ENCODE data around the gene ELOVL7. TPM values are rescaled to one million over a fixed set of nuclear protein-coding genes. Genes with fewer than 3 reads are reported as not detected.
"Not testable (repeated sequence)": the region's sequence is repeated elsewhere in the genome, so short reads cannot be mapped to it uniquely, and the experiment has no call there.

ELOVL7 gene
- total RNA-seq, 1 experiment from 2014 or later: 2.9 TPM

- no TSS peak for BruUV-seq (replicated peaks)
- ATAC-seq (no peak), DNase-seq (ENCODE audit: low read depth, low spot score) (no peak)
- Histone ChIP-seq H3K27me3 (ENCODE audit: control insufficient read depth, insufficient read depth, low read length) (no peaks in the 10 kb centered on the region), H3K4me1 (ENCODE audit: control insufficient read depth, insufficient read depth, low read length) (no peaks in the 10 kb centered on the region), H3K4me3 (ENCODE audit: low read depth in 2 of 2, low read length in 2 of 2) (no peak overlapping the region), H3K27ac (ENCODE audit: low read length) (no peak overlapping the region), H3K36me3 (ENCODE audit: control insufficient read depth, insufficient read depth, low read length) (no peaks in the 10 kb centered on the region), H3K9me3 (ENCODE audit: control insufficient read depth, insufficient read depth, low read depth, low read length) (no peaks in the 10 kb centered on the region)
- POLR2A ChIA-PET: interaction anchor here (0.6 kb wide), 1 partner anchor 960 kb away, joined by 3 read pairs; no protein-coding TSS in a partner anchor
- in situ Hi-C loops (cut with HindIII; ENCODE audit: low pct_unique_long_range_greater_than_20kb, low sequenced_read_pairs) (no loop called here), intact Hi-C loops (cut with micrococcal nuclease; ENCODE audit: unreplicated experiment) (no loop called here)
- TF ChIP-seq POLR2AphosphoS5 (IDR thresholded peaks at IDR 0.05; ENCODE audit: low read depth, low read length): no peak
- TF ChIP-seq TCF7L2 (IDR thresholded peaks at IDR 0.05; ENCODE audit: low read depth, low read length): no peak
- TF ChIP-seq CTCF (IDR thresholded peaks at IDR 0.05): no peak
- no peak for TF ChIP-seq REST (IDR thresholded peaks at IDR 0.05; ENCODE audit: insufficient read depth in 1 of 2, low read depth in 2 of 2, low read length in 1 of 2)
- TF ChIP-seq SIN3A (IDR thresholded peaks at IDR 0.05; ENCODE audit: borderline replicate concordance, insufficient read depth, low read depth, low read length): no peak
- CTCF ChIA-PET: interaction anchor here (0.6 kb wide), 1 partner anchor 94 kb away, joined by 8 read pairs; no protein-coding TSS in a partner anchor
Observed at GRCh38 chr5:60821488-60822284, 22.4 kb downstream of the ELOVL7 start.

GRCh38 chr5:60820593-60821487, 23.2 kb downstream of the ELOVL7 start:
- BruUV-seq (replicated peaks): no TSS peak
- Histone ChIP-seq H3K9me3 (ENCODE audit: control insufficient read depth, insufficient read depth, low read depth, low read length) (no peaks in the 10 kb centered on the region), H3K4me1 (ENCODE audit: control insufficient read depth, insufficient read depth, low read length) (no peaks in the 10 kb centered on the region), H3K27me3 (ENCODE audit: control insufficient read depth, insufficient read depth, low read length) (no peaks in the 10 kb centered on the region), H3K36me3 (ENCODE audit: control insufficient read depth, insufficient read depth, low read length) (no peaks in the 10 kb centered on the region), H3K27ac (ENCODE audit: low read length) (no peak overlapping the region), H3K4me3 (ENCODE audit: low read depth in 2 of 2, low read length in 2 of 2) (no peak overlapping the region)
- in situ Hi-C loops (cut with HindIII; ENCODE audit: low pct_unique_long_range_greater_than_20kb, low sequenced_read_pairs): no loop called here
- ATAC-seq (no peak), DNase-seq (ENCODE audit: low read depth, low spot score) (no peak)
- TF ChIP-seq SIN3A (IDR thresholded peaks at IDR 0.05; ENCODE audit: borderline replicate concordance, insufficient read depth, low read depth, low read length) (no peak), REST (IDR thresholded peaks at IDR 0.05; ENCODE audit: insufficient read depth in 1 of 2, low read depth in 2 of 2, low read length in 1 of 2) (no peak), TCF7L2 (IDR thresholded peaks at IDR 0.05; ENCODE audit: low read depth, low read length) (no peak), CTCF (IDR thresholded peaks at IDR 0.05) (no peak), POLR2AphosphoS5 (IDR thresholded peaks at IDR 0.05; ENCODE audit: low read depth, low read length) (no peak)
- intact Hi-C loops (cut with micrococcal nuclease; ENCODE audit: unreplicated experiment): no loop called here
- ChIA-PET CTCF (interaction anchor here (0.6 kb wide), 1 partner anchor 93 kb away, joined by 8 read pairs; no protein-coding TSS in a partner anchor), POLR2A (interaction anchor here (0.6 kb wide), 1 partner anchor 960 kb away, joined by 3 read pairs; no protein-coding TSS in a partner anchor)

GRCh38 chr5:60816138-60816537, 27.9 kb downstream of the ELOVL7 start:
- CTCF ChIA-PET: interaction anchor here (0.6 kb wide), 1 partner anchor 796 kb away, joined by 5 read pairs; no protein-coding TSS in a partner anchor
- H3K4me3 ChIP-seq (ENCODE audit: low read depth in 2 of 2, low read length in 2 of 2); H3K27me3 ChIP-seq (ENCODE audit: control insufficient read depth, insufficient read depth, low read length); H3K36me3 ChIP-seq (ENCODE audit: control insufficient read depth, insufficient read depth, low read length); DNase-seq (ENCODE audit: low read depth, low spot score); H3K27ac ChIP-seq (ENCODE audit: low read length); H3K4me1 ChIP-seq (ENCODE audit: control insufficient read depth, insufficient read depth, low read length); ATAC-seq; in situ Hi-C loops (cut with HindIII; ENCODE audit: low pct_unique_long_range_greater_than_20kb, low sequenced_read_pairs); BruUV-seq (replicated peaks); intact Hi-C loops (cut with micrococcal nuclease; ENCODE audit: unreplicated experiment); H3K9me3 ChIP-seq (ENCODE audit: control insufficient read depth, insufficient read depth, low read depth, low read length): not testable (repeated sequence)
- POLR2A ChIA-PET: interaction anchor here (0.6 kb wide), 1 partner anchor 121 kb away, joined by 3 read pairs; no protein-coding TSS in a partner anchor
